Suprapubic skin (tissue), 4 donors: ENCODE measurements around the gene KCNN1. TPM values are rescaled to one million over a fixed set of nuclear protein-coding genes. Genes with fewer than 3 reads are reported as not detected.
A peak's percentile ranks its signal among the peaks of the same experiment; 100 is the strongest.

Source experiments
- DNase-seq, 2 donors: peaks; one replicate each; pipeline ENCODE4 v3.0.0-alpha.2; 2019; ENCODE audit warnings: low spot score in 2 of 2
- H3K27ac ChIP-seq: fragments of 200-600 bp; sonication (generic); one replicate; pipeline ENCODE4 v1.5.1; 2019
- H3K27me3 ChIP-seq: fragments of 200-600 bp; sonication (generic); one replicate; pipeline ENCODE4 v1.5.1; 2019
- H3K36me3 ChIP-seq: fragments of 200-600 bp; sonication (generic); one replicate; pipeline ENCODE4 v1.5.1; 2019
- H3K4me1 ChIP-seq: fragments of 200-600 bp; sonication (generic); one replicate; pipeline ENCODE4 v1.5.1; 2019
- H3K4me3 ChIP-seq: fragments of 200-600 bp; sonication (generic); one replicate; pipeline ENCODE4 v1.5.1; 2019; ENCODE audit warnings: mild to moderate bottlenecking
- H3K9me3 ChIP-seq: fragments of 200-600 bp; sonication (generic); one replicate; pipeline ENCODE4 v1.5.1; 2019
- CTCF ChIP-seq, 2 donors: fragments of 200-600 bp in 1 of 2; fragments of 450-650 bp in 1 of 2; sonication (generic) in 1 of 2; IDR thresholded peaks; one replicate each; pipeline ENCODE4 v1.5.1; 2016 to 2019; ENCODE audit warnings: antibody characterized with exemption in 2 of 2, mild to moderate bottlenecking in 1 of 2, moderate library complexity in 1 of 2
- EP300 ChIP-seq: sonication (generic); formaldehyde crosslinking; IDR thresholded peaks from one replicate; pipeline ENCODE4 v1.6.1; 2017; ENCODE audit warnings: antibody characterized with exemption
- POLR2A ChIP-seq, 2 donors: fragments of 450-650 bp; IDR thresholded peaks; one replicate each; pipeline ENCODE4 v1.6.1; 2017; ENCODE audit warnings: antibody characterized with exemption in 2 of 2, mild to moderate bottlenecking in 2 of 2, moderate library complexity in 2 of 2
- POLR2AphosphoS5 ChIP-seq, 3 donors: sonication (generic); formaldehyde crosslinking; IDR thresholded peaks; one replicate each; pipeline ENCODE4 v1.6.1; 2017; ENCODE audit warnings: antibody characterized with exemption in 3 of 3
- WGBS: methylation state at CpG from one replicate; pipeline ENCODE4 v1.1.5; 2018; 5-methylcytosine and 5-hydroxymethylcytosine counted together
- total RNA-seq, 4 donors: library from RNA; depleted of rRNA; stranded (reverse); fragments of >200 nt; gene quantifications; one replicate each; pipeline ENCODE4 v1.1.0, GENCODE V29; 2016

KCNN1 gene
- total RNA-seq, 4 donors from 2014 or later = 0.26 to 0.51 TPM; not detected in 2

- Histone ChIP-seq H3K27ac (peak overlapping the region; percentile 27), H3K4me1 (peaks cover 35% of the 10 kb centered on the region), H3K27me3 (peaks cover under 1% of the 10 kb centered on the region), H3K36me3 (peaks cover 13% of the 10 kb centered on the region), H3K4me3 (peak overlapping the region; percentile 22), H3K9me3 (no peaks in the 10 kb centered on the region)
- DNase-seq = no peak
- TF ChIP-seq POLR2A (IDR thresholded peaks at IDR 0.05) (no peak), POLR2AphosphoS5 (IDR thresholded peaks at IDR 0.05) (no peak), CTCF (IDR thresholded peaks at IDR 0.05) (no peak), EP300 (no peak)
- 65% methylated on average over 49 of the region's 57 CpGs for WGBS
Measured at GRCh38 chr19:17943274-17944221, 23.4 kb upstream of the KCNN1 start.

GRCh38 chr19:17944301-17944700 is 22.6 kb upstream of the KCNN1 start:
- Histone ChIP-seq H3K36me3 (peaks cover 10% of the 10 kb centered on the region), H3K27ac (no peak overlapping the region), H3K27me3 (peaks cover 8% of the 10 kb centered on the region), H3K9me3 (no peaks in the 10 kb centered on the region), H3K4me3 (no peak overlapping the region), H3K4me1 (peaks cover 43% of the 10 kb centered on the region)
- no peak for DNase-seq
- TF ChIP-seq POLR2A (IDR thresholded peaks at IDR 0.05) (no peak), EP300 (no peak), POLR2AphosphoS5 (IDR thresholded peaks at IDR 0.05) (no peak), CTCF (IDR thresholded peaks at IDR 0.05) (no peak)
- WGBS = 45% methylated on average over 4 of the region's 4 CpGs

DNA sequence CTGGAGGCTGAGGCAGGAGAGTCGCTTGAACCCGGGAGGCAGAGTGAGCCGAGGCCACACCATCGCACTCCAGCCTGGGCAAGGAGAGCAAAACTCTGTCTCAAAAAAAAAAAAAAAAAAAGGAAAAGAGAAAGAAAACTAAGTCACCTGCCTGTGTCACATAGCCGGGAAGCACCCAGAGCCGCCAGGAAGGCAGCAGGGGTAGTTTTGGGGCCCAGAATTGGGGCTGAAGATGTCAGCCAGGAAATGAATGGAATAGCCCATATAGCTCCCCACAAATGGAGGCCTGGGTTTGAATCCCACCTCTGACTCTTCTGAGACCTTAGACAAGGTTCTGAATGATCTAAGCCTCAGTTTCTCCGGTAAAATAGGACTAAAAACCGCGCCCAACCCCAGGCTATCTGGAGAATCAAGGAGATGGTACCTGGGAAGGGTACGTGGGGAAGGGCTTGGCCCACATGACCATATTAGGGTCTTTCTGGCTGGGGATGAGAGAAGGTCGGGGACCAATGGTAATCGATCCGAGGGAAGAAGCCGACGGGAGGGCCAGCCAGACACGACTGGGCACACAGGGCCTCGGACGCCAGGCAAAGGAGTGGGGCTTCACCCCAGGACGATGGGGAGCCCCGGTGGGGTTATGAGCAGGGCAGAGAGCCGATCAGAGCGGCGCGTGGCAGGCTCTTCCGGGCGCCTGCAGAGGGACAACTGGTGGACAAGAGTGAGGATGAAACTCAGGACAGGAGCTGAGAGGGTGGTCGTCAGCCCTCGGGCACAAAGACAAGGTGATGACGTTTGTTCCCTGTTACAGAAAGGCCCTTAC is 19.7 kb upstream of the KCNN1 start:
- Histone ChIP-seq H3K36me3 (peaks cover 3% of the 10 kb centered on the region), H3K9me3 (no peaks in the 10 kb centered on the region), H3K27me3 (peaks cover 37% of the 10 kb centered on the region), H3K4me3 (peak overlapping the region; percentile 75), H3K4me1 (peaks cover 72% of the 10 kb centered on the region), H3K27ac (no peak overlapping the region)
- WGBS = 22% methylated on average over 21 of the region's 29 CpGs
- no peak for DNase-seq
- TF ChIP-seq POLR2AphosphoS5 (IDR thresholded peaks at IDR 0.05) (no peak), CTCF (IDR thresholded peaks at IDR 0.05) (no peak), EP300 (no peak), POLR2A (IDR thresholded peaks at IDR 0.05) (no peak)

DNA sequence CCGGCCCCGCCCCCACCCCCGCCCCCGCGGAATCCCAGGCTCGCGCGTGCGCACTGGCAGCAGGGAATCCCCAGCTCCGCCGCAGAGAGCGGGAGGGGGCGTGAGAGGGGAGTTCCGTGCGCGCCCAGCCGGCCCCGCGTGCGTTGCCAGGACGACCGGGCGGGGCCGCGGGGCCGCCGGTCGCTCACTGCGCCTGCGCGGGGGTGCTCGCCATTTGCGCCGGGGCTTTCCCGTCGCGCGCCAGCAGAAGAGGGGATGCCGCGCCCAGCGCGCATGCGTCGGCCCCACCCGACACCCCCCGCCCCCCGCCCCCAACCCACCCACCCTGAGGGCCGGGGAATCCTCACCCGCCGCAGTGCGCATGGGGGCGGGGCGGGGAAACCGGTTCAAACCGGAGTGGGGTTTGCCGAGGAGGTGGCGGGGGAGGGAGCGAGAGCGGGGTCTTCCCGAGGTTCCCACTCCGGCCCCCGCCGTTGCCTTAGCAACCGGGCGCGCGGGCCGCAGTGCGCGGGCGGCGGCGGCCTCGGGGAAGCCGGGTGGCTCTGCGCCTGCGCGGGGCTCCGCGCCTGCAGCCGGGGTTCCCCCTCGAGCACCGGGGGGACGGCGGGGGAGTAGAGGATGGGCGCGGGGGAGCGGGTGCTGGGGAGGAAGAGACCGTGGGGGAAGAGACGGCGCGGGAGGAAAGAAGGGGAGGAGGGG is 18.9 kb upstream of the KCNN1 start:
- H3K27ac ChIP-seq = no peak overlapping the region
- peaks cover 45% of the 10 kb centered on the region for H3K27me3 ChIP-seq
- H3K36me3 ChIP-seq = peaks cover 3% of the 10 kb centered on the region
- DNase-seq = peak; percentile 90 to 91
- 0% methylated on average over 19 of the region's 92 CpGs for WGBS
- TF ChIP-seq POLR2AphosphoS5 (IDR thresholded peaks at IDR 0.05) = no peak
- TF ChIP-seq EP300 = no peak
- peak overlapping the region; percentile 75 for H3K4me3 ChIP-seq
- H3K9me3 ChIP-seq = no peaks in the 10 kb centered on the region
- H3K4me1 ChIP-seq = peaks cover 71% of the 10 kb centered on the region

DNA sequence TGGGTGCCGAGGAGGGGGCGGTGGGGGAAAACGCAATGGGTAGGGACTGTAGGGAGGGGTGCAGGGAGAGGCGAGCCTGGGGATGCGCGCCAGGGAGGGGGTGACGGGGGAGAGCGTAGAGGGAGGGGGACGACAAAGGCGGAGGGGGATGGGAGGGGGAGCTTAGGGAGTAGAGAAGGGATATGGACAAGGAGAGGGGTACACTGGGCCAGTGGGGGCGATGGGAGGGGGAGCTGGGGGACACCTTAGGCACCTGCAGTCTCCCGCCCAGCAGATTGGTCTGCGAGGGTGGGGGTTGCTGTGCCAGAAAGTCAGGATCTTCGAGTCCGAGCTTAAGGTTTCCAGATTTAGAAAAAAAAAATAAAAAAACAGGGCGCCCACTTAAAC is 18.4 kb upstream of the KCNN1 start:
- 3% methylated on average over 16 of the region's 16 CpGs for WGBS
- Histone ChIP-seq H3K36me3 (peaks cover 2% of the 10 kb centered on the region), H3K9me3 (no peaks in the 10 kb centered on the region), H3K4me3 (peak overlapping the region; percentile 75), H3K4me1 (peaks cover 66% of the 10 kb centered on the region), H3K27me3 (peaks cover 50% of the 10 kb centered on the region), H3K27ac (no peak overlapping the region)
- DNase-seq = no peak
- TF ChIP-seq POLR2AphosphoS5 (IDR thresholded peaks at IDR 0.05) (no peak), CTCF (IDR thresholded peaks at IDR 0.05) (no peak), EP300 (no peak), POLR2A (IDR thresholded peaks at IDR 0.05) (no peak)
